Hematopoietic multipotent progenitor cell treated with erythropoietin and hydrocortisone succinate and interleukin-3 and kit ligand, for 8 days (in vitro differentiated cells): ENCODE measurements around the gene FTCD.
"Not testable (repeated sequence)": the region's sequence is repeated elsewhere in the genome, so short reads cannot be mapped to it uniquely, and the experiment has no call there.

Source experiments
- DNase-seq: peaks from one replicate; pipeline ENCODE4 v3.0.0-alpha.2; 2015

The FTCD gene

GRCh38 chr21:46188226-46189212 lies 33.1 kb upstream of the FTCD start:
- DNase-seq = peak; percentile 61

DNA sequence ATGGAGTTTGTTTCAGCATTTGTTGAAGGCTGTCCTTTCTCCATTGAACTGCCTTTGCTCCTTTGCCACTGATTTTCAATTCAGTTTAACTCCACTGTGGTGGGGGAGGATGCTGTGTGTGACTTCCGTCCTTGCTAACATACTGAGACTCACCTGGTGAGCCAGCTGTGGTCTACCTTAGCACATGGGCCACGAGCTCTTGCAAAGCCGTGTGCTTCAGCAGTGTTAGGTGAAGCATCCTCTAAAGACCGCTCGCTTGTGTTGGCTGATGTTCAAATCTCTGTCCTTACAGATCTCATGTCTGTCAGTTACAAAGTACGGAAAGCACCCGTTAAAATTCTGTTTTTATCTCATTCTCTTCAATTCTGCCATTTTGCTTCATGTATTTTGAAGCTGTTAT lies 32.4 kb upstream of the FTCD start:
- DNase-seq = no peak

DNA sequence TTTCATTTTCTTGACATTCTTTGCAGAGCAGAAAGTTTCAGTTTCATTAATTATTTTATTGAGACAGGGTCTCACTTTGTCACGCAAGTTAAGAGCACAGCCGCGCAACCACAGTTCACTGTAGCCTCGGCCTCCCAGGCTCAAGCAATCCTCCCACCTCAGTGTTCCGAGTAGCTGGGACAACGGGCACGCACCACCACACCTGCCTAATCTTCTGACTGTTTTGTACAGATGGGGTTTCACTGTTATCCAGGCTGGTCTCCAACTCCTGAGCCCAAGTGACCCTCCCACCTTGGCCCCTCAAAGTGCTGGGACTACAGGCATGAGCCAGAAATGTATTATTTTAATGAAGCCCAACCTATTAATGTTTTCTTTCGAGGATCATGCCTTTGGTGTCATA lies 31.9 kb upstream of the FTCD start:
- DNase-seq = no peak

DNA sequence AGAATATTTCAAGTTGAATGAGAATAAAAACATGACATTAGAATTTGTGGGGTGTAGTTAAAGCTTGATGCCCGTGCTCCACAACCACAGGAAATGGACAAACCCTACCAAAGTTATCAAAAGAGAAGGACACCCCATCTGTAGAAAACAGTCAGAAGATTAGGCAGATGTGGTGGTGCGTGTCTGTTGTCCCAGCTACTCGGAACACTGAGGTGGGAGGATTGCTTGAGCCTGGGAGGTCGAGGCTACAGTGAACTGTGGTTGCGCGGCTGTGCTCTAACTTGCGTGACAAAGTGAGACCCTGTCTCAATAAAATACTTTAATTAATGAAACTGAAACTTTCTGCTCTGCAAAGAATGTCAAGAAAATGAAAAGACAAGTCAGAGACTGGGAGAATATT lies 30.3 kb upstream of the FTCD start:
- DNase-seq = peak; percentile 77

GRCh38 chr21:46184625-46185555 lies 29.5 kb upstream of the FTCD start:
- DNase-seq = peak; percentile 70

DNA sequence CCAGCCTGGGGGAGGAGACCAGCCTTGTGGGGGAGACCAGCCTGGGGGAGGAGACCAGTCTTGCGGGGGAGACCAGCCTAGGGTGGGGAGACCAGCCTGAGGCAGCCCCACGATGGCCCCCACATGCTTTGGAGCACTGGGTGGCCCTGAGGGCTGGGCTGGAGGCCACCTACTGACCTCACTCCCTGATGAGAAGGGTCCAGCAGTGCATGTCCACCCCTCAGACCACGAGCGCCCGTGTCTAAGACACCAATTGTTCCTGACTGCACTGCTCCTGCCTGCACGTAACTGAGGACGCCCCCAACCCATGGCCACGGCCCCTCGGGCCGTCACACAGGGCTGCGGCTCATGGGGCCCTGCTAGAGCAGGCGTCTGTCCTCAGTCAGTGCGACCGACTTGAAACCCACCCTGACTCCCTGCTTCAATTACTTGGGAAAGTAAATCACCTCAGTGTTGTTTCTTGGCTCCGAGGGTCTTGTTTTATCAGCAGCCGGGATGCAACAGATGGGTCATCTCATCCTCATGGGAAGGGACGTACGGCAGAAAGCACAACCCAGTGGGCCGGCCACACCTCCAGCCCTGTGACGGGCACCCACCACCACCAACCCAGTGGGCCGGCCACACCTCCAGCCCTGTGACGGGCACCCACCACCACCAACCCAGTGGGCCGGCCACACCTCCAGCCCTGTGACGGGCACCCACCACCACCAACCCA lies 28.7 kb upstream of the FTCD start, which contains the start of gene SPATC1L:
Gene SPATC1L (minus strand): TSS at position 550 of the 715 bp plus-strand sequence. CDS start 1,643 bp downstream, outside the sequence.
- DNase-seq = peak; percentile 65

DNA sequence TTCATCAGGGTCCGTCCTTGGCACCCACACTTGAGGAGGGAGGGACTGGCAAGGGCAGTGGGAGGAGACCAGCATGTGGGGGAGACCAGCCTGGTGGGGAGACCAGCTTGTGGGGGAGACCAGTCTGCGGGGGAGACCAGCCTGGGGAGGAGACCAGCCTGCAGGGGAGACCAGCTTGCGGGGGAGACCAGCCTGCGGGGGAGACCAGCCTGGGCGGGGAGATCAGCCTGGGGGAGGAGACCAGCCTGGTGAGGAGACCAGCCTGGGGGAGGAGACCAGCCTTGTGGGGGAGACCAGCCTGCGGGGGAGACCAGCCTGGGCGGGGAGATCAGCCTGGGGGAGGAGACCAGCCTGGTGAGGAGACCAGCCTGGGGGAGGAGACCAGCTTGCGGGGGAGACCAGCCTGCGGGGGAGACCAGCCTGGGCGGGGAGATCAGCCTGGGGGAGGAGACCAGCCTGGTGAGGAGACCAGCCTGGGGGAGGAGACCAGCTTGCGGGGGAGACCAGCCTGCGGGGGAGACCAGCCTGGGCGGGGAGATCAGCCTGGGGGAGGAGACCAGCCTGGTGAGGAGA lies 28.0 kb upstream of the FTCD start:
- DNase-seq = peak; percentile 26

GRCh38 chr21:46182548-46183336 lies 27.4 kb upstream of the FTCD start:
- no peak for DNase-seq

- no peak for DNase-seq
Observed at GRCh38 chr21:46181953-46182547, 26.7 kb upstream of the FTCD start.

DNA sequence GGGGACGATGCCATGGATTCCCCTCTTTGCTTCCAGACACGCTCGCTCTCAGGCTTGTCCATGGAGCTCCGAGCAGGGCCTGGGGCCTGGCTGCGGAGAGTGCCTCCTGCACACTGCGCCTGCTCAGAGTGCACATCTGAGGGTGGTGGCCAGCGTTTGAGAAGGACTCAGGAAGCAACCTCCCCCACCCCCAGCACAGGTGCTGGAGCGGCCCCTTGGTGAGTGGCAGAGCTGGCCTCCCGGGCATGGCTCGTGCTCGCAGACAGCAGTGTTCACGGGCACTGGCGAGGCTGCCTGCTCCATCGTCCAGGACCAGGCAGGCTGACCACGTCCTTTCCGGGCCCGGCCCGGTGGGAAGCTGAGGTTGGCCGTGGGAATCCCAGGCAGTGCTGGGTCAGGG lies 26.1 kb upstream of the FTCD start:
- DNase-seq = no peak

DNA sequence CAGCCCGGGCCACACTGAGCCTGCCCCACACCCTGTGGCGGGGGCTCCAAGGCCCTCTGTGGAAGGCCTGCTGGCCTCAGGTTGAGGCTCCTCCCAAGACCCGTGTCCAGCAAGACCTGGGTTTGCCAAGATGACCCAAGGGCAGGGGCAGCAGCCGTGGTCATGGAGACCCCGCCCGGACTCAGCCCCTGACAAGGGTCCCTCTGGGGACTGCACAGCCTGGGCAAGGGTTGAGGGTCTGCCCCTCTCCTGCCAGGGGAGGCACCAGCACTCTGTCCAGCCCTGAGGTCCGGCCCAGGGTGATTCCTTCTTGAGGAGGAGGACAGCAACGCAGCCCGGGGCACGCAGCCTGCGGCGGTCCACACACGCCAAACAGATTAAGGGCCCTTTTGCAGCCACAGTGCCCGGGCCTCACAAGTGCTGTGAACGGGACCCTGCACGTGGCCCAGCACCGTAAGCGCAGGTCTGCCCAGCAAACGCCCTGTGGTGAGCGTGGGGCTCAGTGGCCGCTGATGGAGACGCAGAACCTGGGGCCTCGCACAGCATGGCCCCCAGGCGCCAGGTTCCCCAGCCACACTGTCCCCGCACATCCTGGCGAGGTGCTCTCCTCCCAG lies 25.5 kb upstream of the FTCD start:
- no peak for DNase-seq

- no peak for DNase-seq
Observed at GRCh38 chr21:46180079-46180722, 24.8 kb upstream of the FTCD start.

- DNase-seq = no peak
Observed at GRCh38 chr21:46179708-46180078, 24.3 kb upstream of the FTCD start.

- no peak for DNase-seq
Observed at GRCh38 chr21:46178961-46179360, 23.6 kb upstream of the FTCD start.

DNA sequence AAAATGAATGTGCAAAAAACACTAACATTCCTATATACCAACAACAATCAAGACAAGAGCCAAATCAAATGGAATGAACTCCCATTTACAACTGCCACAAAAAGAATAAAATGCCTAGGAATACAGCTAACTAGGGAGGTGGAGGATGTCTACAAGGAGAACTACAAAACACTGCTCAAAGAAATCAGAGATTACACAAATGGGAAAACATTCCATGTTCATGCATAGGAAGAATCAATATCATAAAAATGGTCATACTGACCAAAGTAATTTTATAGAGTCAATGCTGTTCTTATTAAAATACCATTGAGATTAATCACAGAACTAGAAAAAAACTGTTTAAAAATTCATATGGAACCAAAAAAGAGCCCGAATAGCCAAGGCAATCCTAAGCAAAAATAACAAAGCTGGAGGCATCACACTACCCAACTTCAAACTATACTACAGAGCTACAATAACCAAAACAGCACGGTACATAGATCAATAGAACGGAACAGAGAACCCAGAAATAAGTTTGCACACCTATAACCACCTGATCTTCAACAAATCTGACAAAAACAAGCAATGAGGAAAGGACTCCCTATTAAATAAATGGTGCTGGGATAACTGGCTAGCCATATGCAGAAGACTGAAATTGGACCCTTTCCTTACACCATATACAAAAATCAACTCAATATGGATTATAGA lies 21.2 kb upstream of the FTCD start:
- not testable (repeated sequence) for DNase-seq

GRCh38 chr21:46173573-46173972 lies 18.2 kb upstream of the FTCD start:
- DNase-seq = no peak

DNA sequence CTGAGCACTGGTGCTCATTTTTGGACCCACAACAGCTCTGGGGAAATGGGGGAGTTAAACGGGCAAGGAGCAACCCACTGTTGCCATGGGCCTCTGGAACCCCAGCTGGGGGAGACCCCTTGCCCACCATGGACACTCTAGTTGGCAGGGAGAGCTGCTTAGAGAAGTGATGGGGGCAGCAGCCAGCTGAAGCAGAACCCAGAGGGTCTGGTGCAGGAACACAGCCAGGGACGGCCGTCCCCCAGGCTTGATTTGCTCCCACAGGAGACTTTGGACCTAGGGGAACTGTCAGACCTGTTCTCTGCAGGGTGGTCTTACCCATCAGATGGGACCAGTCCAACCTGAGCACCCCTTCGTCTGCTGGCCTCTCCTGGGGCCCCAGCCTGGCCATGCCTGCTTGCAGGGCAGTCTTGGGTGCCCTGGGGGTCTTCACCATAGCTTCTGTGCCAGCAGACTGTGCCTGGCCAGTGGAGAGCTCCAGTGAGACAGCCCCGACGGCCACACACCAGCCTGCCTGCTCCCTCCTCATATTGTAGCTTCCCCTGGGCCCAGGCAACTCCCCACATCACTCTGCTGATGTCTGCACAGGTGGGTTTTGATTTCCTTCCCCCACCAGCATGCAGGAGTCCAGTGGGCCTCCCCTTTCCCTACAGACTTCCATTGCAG lies 17.6 kb upstream of the FTCD start:
- DNase-seq = no peak

GRCh38 chr21:46171996-46172862 lies 16.9 kb upstream of the FTCD start:
- no peak for DNase-seq
